ENCODE data around the gene FOXC2.

Gene FOXC2

GRCh38 chr16:86533767-86534351 is 32.8 kb upstream of the FOXC2 start:
- no peak for DNase-seq

GRCh38 chr16:86534779-86535615 is 31.6 kb upstream of the FOXC2 start:
- no peak for DNase-seq

- DNase-seq: no peak
These were observed 30.0 kb upstream of the FOXC2 start for GRCh38 chr16:86536621-86537020.

GRCh38 chr16:86537486-86537885 is 29.1 kb upstream of the FOXC2 start:
- DNase-seq: no peak

GRCh38 chr16:86538196-86538780 is 28.3 kb upstream of the FOXC2 start:
- DNase-seq: no peak

- DNase-seq: no peak
These were observed 25.7 kb upstream of the FOXC2 start for GRCh38 chr16:86540894-86541293.

- no peak for DNase-seq
These were observed 25.1 kb upstream of the FOXC2 start for GRCh38 chr16:86541560-86541959.

GRCh38 chr16:86542756-86543750 is 23.6 kb upstream of the FOXC2 start:
- no peak for DNase-seq

- DNase-seq: no peak
These were observed 21.1 kb upstream of the FOXC2 start for GRCh38 chr16:86545481-86545880.

GRCh38 chr16:86545954-86546637 is 20.5 kb upstream of the FOXC2 start:
- no peak for DNase-seq

GRCh38 chr16:86546638-86547013 is 20.0 kb upstream of the FOXC2 start:
- DNase-seq: no peak

- no peak for DNase-seq
These were observed 19.3 kb upstream of the FOXC2 start for GRCh38 chr16:86547286-86547685.

- DNase-seq: peak; percentile 69
These were observed 17.3 kb upstream of the FOXC2 start for GRCh38 chr16:86549076-86549892.

GRCh38 chr16:86549893-86550190 is 16.8 kb upstream of the FOXC2 start:
- DNase-seq: no peak

GRCh38 chr16:86550281-86550680 is 16.3 kb upstream of the FOXC2 start:
- no peak for DNase-seq

- DNase-seq: no peak
These were observed 13.3 kb upstream of the FOXC2 start for GRCh38 chr16:86553356-86553755.

- DNase-seq: no peak
These were observed 12.1 kb upstream of the FOXC2 start for GRCh38 chr16:86554599-86554916.

- DNase-seq: peak; percentile 98
These were observed 11.5 kb upstream of the FOXC2 start, which contains the start of gene MTHFSD for GRCh38 chr16:86554917-86555703. TSS of gene MTHFSD (minus strand) at chr16:86555235. CDS start at chr16:86555184, 51 bp downstream.

- no peak for DNase-seq
These were observed 10.9 kb upstream of the FOXC2 start for GRCh38 chr16:86555704-86556075.

GRCh38 chr16:86556576-86556975 is 10.1 kb upstream of the FOXC2 start:
- DNase-seq: no peak

- no peak for DNase-seq
These were observed 9.0 kb upstream of the FOXC2 start for GRCh38 chr16:86557587-86557986.

Measured in stimulated activated CD8-positive, alpha-beta memory T cell treated with anti-CD3 and anti-CD28 coated beads, Interleukin-4, amount 100 ng/mL, for 48 hours (primary cell).